Tibial nerve (tissue), 4 donors: Measurements from ENCODE around the gene CLMP.

Experiments
- EP300 ChIP-seq, 2 donors: sonication (generic); formaldehyde crosslinking; IDR thresholded peaks; one replicate each; pipeline ENCODE4 v1.6.1; 2017; ENCODE audit warnings: antibody characterized with exemption in 2 of 2, mild to moderate bottlenecking in 1 of 2
- TF ChIP-seq, protein P1 (sequence below), 5 experiments: fragments of 200-600 bp in 3 of 5; fragments of 450-650 bp in 2 of 5; sonication (generic) in 3 of 5; IDR thresholded peaks; one replicate each; pipeline ENCODE4 v1.5.1; 2016 to 2019; ENCODE audit warnings: antibody characterized with exemption in 5 of 5, mild to moderate bottlenecking in 3 of 5, moderate library complexity in 2 of 5

- TF ChIP-seq, protein P1, sequence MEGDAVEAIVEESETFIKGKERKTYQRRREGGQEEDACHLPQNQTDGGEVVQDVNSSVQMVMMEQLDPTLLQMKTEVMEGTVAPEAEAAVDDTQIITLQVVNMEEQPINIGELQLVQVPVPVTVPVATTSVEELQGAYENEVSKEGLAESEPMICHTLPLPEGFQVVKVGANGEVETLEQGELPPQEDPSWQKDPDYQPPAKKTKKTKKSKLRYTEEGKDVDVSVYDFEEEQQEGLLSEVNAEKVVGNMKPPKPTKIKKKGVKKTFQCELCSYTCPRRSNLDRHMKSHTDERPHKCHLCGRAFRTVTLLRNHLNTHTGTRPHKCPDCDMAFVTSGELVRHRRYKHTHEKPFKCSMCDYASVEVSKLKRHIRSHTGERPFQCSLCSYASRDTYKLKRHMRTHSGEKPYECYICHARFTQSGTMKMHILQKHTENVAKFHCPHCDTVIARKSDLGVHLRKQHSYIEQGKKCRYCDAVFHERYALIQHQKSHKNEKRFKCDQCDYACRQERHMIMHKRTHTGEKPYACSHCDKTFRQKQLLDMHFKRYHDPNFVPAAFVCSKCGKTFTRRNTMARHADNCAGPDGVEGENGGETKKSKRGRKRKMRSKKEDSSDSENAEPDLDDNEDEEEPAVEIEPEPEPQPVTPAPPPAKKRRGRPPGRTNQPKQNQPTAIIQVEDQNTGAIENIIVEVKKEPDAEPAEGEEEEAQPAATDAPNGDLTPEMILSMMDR (IDR thresholded peaks at IDR 0.05): no peak
- peak in 1 of 2 donors; percentile 45 for TF ChIP-seq EP300 (IDR thresholded peaks at IDR 0.05)
Observed at GRCh38 chr11:123083623-123084029, 111.4 kb downstream of the CLMP start.
